ACC112 (cell line): Measurements from ENCODE around the gene JAK3.
A peak's percentile ranks its signal among the peaks of the same experiment; 100 is the strongest.
"Not testable (repeated sequence)": the region's sequence is repeated elsewhere in the genome, so short reads cannot be mapped to it uniquely, and the experiment has no call there.

Experiments used
- H2AFZ ChIP-seq: fragments of 200-600 bp; sonication (generic); one replicate; pipeline ENCODE4 v1.6.0; 2017; ENCODE audit warnings: antibody characterized with exemption, low read length; ENCODE audit not compliant: unreplicated experiment
- H3K27ac ChIP-seq: fragments of 200-600 bp; sonication (generic); 2 replicates; pipeline ENCODE4 v1.5.1; 2014; ENCODE audit warnings: low read depth, mild to moderate bottlenecking, antibody characterized with exemption, low read length, moderate library complexity
- H3K27me3 ChIP-seq: fragments of 200-600 bp; sonication (generic); 2 replicates; pipeline ENCODE4 v1.6.1; 2014; ENCODE audit warnings: mild to moderate bottlenecking, antibody characterized with exemption, low read length, moderate library complexity, mixed read lengths; ENCODE audit not compliant: insufficient read depth
- H3K36me3 ChIP-seq: fragments of 200-600 bp; sonication (generic); 2 replicates; pipeline ENCODE4 v1.6.1; 2016; ENCODE audit warnings: mild to moderate bottlenecking, antibody characterized with exemption, low read length, moderate library complexity, mixed read lengths; ENCODE audit not compliant: insufficient read depth
- H3K4me1 ChIP-seq: fragments of 200-600 bp; sonication (generic); one replicate; pipeline ENCODE4 v1.6.1; 2016; ENCODE audit warnings: low read length, mixed read lengths; ENCODE audit not compliant: insufficient read depth, unreplicated experiment, control insufficient read depth
- H3K4me3 ChIP-seq: fragments of 200-600 bp; sonication (generic); 2 replicates; pipeline ENCODE4 v1.5.1; 2014; ENCODE audit warnings: mild to moderate bottlenecking, low read depth, low read length
- H3K79me2 ChIP-seq: fragments of 200-600 bp; sonication (generic); one replicate; pipeline ENCODE4 v1.6.0; 2016; ENCODE audit warnings: low read length; ENCODE audit not compliant: control insufficient read depth, unreplicated experiment, insufficient read depth

JAK3 gene

DNA sequence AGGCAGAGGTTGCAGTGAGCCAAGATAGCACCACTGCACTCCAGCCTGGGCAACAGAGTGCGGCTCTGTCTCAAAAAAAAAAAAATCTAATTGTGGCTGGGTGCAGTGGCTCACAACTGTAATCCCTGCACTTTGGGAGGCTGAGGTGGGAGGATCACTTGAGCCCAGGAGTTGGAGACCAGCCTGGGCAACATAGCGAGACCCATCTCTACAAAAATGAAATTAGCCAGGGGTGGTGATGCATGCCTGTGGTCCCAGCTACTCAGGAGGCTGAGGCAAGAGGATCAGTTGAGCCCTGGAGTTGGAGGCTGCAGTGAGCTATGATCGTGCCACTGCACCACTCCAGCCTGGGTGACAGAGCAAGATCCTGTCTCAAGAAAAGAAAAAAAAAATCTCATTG is 49.2 kb downstream of the JAK3 start:
- peaks cover 12% of the 10 kb centered on the region for H3K4me1 ChIP-seq
- not testable (repeated sequence) for H3K36me3 ChIP-seq, H3K4me3 ChIP-seq, H3K27ac ChIP-seq, H3K79me2 ChIP-seq, H2AFZ ChIP-seq
- H3K27me3 ChIP-seq: peaks cover 17% of the 10 kb centered on the region

DNA sequence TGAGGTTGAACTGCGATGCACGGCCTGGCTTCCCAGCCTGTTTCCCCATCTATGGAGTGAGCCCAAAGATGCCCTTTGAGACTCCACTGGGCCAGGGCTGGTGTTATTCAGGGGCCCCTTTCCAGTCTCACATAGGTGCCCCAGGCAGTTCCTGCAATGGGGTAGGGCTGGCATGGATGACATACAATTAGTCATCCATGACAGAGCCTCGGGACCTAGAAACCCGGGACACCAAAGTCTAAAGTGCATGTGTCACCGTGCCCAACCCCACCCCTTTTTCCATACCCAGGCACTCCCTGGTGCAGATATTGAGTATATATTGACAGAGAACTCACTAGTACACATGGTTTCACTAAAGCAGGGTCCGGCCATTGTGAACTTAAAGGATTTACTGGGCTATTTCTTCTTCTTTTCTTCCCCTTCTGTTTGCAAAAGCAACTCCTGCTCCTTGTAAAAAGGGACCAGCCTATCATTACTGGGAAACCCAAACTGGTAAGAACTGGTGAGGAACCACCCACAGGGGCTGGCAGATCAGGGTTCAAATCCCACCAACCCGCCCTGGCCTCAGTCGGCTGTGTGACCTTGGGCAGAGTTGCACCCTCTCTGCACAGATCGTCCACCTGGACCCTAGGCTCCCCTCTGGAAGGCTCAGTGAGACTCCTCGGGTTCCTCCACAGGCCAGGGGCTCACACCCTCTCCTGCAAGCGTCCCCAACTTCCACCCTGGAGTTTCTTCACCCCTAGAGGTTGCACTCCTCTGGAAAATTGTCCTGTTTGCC is 50.2 kb downstream of the JAK3 start:
- H3K4me1 ChIP-seq: peaks cover 12% of the 10 kb centered on the region
- H3K27ac ChIP-seq: no peak overlapping the region

DNA sequence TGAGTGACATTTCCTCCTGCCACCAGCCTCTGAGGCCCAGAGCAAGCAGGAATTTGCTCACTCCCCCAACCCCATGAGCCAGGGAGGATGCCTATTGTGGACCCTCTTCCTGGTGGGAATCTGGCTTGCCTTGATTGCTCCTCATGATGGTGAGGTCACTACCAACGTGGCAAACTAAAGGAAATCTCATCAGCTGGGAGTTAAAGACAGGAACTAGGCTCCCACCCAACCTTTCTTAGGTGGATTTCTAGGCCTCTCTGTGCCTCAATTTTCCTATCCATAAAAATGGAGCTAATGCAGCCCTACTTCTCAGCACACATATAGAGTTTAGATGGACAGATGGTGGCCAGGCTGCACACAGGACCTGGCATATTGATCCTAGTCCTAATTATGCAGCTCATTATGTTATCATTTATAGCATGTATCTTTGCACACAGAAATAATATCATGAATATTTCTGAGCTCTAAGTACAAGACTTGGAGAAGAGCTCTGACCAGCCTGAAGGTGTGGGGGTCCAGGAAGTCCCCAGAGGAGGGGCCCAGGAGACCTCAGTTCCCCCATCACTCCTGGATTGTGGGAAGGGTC is 50.9 kb downstream of the JAK3 start:
- Histone ChIP-seq H3K4me3 (no peak overlapping the region), H2AFZ (no peak overlapping the region), H3K36me3 (no peaks in the 10 kb centered on the region), H3K4me1 (peaks cover 12% of the 10 kb centered on the region), H3K27ac (no peak overlapping the region), H3K79me2 (no peaks in the 10 kb centered on the region), H3K27me3 (peaks cover 10% of the 10 kb centered on the region; the same call in 1 of the 2 replicates)

More for the DNA sequence above, 50.2 kb downstream of the JAK3 start:
- Histone ChIP-seq H3K27me3 (peaks cover 15% of the 10 kb centered on the region), H3K79me2 (no peaks in the 10 kb centered on the region), H2AFZ (no peak overlapping the region), H3K4me3 (no peak overlapping the region), H3K36me3 (no peaks in the 10 kb centered on the region)

DNA sequence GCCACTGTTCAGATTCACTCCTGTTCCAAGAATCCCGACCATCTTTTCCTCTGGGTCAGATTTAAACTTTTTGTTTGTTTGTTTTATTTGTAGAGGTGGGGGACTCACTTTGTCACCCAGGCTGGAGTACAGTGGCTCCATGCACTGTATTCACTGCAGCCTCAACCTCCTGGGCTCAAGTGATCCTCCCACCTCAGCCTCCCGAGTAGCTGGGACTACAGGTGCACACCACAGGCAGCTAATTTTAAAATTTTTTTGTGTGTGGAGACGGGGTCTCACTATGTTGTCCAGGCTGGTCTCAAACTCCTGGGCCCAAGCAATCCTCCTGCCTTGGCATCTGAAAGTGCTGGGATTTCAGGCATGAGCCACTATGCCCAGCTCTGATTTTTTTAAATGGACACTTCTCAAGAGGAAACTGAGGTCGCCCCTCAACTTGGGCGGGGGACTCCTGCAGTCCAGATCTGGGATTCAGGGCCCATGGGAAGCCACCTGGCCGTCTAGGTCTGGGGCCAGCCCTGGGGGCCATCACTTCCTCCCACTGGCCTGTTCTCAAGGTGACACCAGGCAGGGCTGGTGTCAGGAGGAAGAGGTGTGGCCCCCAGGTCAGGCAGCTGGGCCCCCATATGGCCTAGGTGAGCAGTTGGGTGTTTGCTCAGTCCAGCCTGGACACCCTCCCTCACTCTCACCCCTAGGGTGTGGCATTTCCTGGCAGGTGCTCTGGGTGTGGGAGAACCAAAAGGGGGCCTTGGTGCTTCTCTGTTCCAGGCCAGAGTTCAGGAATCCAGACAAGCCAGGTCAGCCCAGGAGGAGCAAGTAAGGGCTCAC is 51.6 kb downstream of the JAK3 start:
- Histone ChIP-seq H2AFZ (no peak overlapping the region), H3K79me2 (no peaks in the 10 kb centered on the region), H3K4me1 (peaks cover 12% of the 10 kb centered on the region), H3K27ac (no peak overlapping the region), H3K27me3 (peaks cover 10% of the 10 kb centered on the region; the same call in 1 of the 2 replicates), H3K4me3 (no peak overlapping the region), H3K36me3 (no peaks in the 10 kb centered on the region)

DNA sequence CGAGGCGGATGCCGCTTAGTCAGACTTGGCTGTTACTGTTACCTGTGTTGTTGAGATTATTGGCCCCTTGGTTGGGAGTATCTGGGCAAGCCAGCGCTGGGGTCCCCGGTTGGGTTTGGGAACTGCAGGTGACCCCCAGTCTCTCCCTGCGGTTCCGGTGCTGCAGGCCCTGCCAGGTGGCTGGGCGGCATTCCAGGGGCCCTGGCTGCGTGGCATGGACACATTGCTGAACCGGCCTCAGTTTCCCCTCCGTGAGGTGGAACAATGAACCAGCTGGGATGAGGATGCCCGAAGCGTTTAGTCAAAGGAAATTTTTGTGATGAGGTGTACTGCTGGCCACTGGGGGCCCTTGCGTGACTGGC is 52.3 kb downstream of the JAK3 start:
- H3K27me3 ChIP-seq: peaks cover 10% of the 10 kb centered on the region; the same call in 1 of the 2 replicates
- no peaks in the 10 kb centered on the region for H3K36me3 ChIP-seq
- peaks cover 12% of the 10 kb centered on the region for H3K4me1 ChIP-seq
- H3K27ac ChIP-seq: no peak overlapping the region
- H3K79me2 ChIP-seq: no peaks in the 10 kb centered on the region
- no peak overlapping the region for H2AFZ ChIP-seq
- H3K4me3 ChIP-seq: peak overlapping the region; percentile 64; the same call in 1 of the 2 replicates

DNA sequence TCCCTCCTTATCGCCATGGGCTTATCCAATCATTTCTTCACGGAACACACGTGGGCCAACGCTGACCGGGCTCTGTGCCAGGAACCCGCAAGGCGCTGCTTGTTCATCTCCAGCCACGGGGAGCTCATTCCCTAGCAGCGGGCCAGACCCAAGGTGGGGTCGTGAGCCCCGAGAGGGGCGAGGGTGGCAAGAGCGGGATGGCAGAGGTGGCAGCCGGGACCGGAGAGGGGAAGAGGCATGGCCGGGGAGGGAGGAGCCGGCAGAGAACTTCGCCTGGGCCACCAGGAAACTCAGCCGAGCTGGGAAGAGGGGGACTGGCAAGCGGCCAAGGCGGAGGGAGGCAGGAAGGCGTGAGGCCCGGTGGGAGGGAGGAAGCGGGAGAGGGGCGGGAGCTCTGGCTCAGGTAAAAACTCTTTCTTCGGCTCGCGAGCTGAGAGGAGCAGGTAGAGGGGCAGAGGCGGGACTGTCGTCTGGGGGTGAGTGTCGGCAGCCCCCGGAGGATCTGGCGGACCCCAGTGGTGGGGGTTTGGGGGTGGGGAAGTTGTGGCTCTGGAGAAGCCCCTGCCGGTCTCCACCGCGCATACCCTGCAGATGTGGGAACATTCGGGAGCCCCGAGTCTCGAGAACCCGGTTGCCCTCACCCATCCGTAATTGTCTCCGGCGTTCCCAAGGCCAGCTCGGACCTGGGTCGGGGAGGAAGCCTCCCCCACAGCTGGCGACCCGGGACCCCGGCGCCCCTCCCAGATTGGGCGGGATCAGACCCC is 52.9 kb downstream of the JAK3 start, which contains the start of gene B3GNT3:
Gene B3GNT3 (plus strand): TSS at position 408 of the 764 bp plus-strand sequence. CDS start 12,670 bp downstream, outside the sequence.
- Histone ChIP-seq H2AFZ (peak within 1 kb of the TSS; percentile 59), H3K27me3 (peaks cover 10% of the 10 kb centered on the region; the same call in 1 of the 2 replicates), H3K27ac (no peak within 1 kb of the TSS), H3K79me2 (no peaks in the 10 kb centered on the region), H3K4me1 (peaks cover 12% of the 10 kb centered on the region), H3K36me3 (no peaks in the 10 kb centered on the region), H3K4me3 (peak within 1 kb of the TSS; percentile 64)

DNA sequence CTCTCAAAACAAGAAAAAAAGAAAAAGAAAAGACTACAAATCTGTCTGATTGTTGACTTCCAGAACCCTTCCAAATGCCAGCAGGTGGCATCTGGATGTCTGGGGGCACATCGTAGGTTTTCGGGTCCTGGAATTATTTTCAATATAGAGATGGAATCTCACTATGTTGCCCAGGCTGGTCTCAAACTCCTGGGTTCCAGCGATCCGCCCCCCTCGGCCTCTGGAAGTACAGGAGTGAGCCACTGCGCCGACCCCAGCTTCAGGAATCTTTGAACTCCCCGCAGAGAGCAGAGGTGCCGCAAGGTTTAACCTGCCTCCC is 53.4 kb downstream of the JAK3 start:
- Histone ChIP-seq H3K36me3 (no peaks in the 10 kb centered on the region), H3K4me3 (peak overlapping the region; percentile 64; the same call in 1 of the 2 replicates), H2AFZ (no peak overlapping the region), H3K4me1 (peaks cover 12% of the 10 kb centered on the region), H3K27ac (no peak overlapping the region), H3K27me3 (peaks cover 10% of the 10 kb centered on the region; the same call in 1 of the 2 replicates), H3K79me2 (no peaks in the 10 kb centered on the region)

DNA sequence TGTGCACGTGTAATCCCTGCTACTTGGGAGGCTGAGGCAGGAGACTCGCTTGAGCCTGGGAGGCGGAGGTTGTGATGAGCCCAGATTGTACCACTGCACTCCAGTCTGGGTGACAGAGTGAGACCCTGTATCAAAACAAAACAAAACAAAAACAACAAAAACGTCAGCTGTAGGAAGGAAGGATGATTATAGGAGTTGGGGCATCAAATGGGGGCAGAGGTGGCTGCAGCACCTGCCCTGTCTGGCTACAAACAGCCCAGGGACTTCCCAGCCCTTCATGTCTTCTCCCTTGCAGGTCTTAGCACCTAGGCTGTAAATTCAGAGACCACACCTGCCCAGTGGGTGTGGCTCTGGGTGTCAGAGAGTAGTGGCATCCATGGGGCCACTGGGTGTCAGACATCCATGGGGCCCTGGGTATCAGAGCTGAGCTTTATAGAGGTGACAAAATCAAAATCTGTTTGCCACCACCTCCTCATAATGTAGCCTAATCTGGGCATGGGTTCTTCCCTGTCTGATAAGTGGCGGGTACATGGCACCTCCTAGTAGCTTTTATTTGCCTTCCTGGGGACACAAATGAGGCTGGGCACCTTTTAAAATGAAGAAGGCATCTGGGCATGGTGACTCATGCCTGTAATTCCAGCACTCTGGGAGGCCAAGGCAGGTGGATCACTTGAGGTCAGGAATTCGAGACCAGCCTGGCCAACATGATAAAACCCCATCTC is 57.6 kb downstream of the JAK3 start:
- Histone ChIP-seq H3K4me3 (no peak overlapping the region), H3K27me3 (peaks cover 7% of the 10 kb centered on the region; the same call in 1 of the 2 replicates), H2AFZ (no peak overlapping the region), H3K36me3 (no peaks in the 10 kb centered on the region), H3K4me1 (peaks cover 6% of the 10 kb centered on the region), H3K79me2 (no peaks in the 10 kb centered on the region), H3K27ac (no peak overlapping the region)

DNA sequence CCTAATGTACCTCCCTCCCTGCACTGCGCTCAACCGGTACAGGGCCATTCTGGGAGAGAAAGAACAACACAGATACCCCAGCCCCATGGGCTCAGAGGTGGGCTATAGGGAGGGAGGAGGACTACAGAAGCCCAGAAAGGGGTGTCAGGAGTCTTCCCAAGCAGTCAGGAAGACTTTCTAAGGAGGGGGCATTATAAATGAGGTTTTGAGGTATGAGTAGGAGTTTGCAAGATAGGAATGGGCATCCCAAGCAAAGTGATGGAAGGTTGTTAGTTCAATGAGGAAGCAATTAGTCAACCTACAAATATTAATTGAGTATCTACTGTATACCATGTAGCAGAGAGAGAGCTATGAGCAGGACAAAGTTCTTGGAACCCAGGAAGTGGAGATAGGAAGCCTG is 59.1 kb downstream of the JAK3 start:
- Histone ChIP-seq H3K27me3 (no peaks in the 10 kb centered on the region), H3K4me1 (no peaks in the 10 kb centered on the region), H2AFZ (no peak overlapping the region), H3K36me3 (no peaks in the 10 kb centered on the region), H3K4me3 (no peak overlapping the region), H3K27ac (no peak overlapping the region), H3K79me2 (no peaks in the 10 kb centered on the region)
